ENCODE results near the gene SPPL2A. TPM values are rescaled to one million over a fixed set of nuclear protein-coding genes. Genes with fewer than 3 reads are reported as not detected.

Gene SPPL2A
- total RNA-seq, 3 donors from 2014 or later, result 84.6 to 162 (median 135) TPM

DNA sequence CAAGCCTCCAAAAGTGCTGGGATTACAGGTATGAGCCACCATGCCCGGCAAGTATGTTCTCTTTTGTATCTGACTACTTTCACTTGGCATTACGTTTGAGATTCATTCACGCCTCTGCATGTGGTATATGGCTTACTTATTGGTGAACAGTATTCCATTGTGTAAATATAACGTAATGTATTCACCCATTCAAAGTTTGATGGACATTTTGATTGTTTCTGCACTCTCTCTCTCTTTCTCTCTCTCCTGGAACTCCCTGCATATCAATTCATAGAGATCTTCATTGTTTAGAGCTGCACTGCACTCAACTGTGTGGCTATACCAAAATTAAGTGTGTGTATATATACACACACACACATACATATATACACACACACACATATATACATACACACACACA lies 30.4 kb downstream of the SPPL2A start:
- H3K36me3 ChIP-seq, result no peaks in the 10 kb centered on the region
- no peaks in the 10 kb centered on the region for H3K4me1 ChIP-seq
- no peak overlapping the region for H3K4me3 ChIP-seq
- TF ChIP-seq, protein P1, sequence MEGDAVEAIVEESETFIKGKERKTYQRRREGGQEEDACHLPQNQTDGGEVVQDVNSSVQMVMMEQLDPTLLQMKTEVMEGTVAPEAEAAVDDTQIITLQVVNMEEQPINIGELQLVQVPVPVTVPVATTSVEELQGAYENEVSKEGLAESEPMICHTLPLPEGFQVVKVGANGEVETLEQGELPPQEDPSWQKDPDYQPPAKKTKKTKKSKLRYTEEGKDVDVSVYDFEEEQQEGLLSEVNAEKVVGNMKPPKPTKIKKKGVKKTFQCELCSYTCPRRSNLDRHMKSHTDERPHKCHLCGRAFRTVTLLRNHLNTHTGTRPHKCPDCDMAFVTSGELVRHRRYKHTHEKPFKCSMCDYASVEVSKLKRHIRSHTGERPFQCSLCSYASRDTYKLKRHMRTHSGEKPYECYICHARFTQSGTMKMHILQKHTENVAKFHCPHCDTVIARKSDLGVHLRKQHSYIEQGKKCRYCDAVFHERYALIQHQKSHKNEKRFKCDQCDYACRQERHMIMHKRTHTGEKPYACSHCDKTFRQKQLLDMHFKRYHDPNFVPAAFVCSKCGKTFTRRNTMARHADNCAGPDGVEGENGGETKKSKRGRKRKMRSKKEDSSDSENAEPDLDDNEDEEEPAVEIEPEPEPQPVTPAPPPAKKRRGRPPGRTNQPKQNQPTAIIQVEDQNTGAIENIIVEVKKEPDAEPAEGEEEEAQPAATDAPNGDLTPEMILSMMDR (IDR thresholded peaks at IDR 0.05), result no peak
- no peak for TF ChIP-seq POLR2AphosphoS5 (IDR thresholded peaks at IDR 0.05)
- no peak for TF ChIP-seq POLR2A (IDR thresholded peaks at IDR 0.05)
- DNase-seq (ENCODE audit: low spot score in 2 of 2), result no peak
- H3K9me3 ChIP-seq, result no peaks in the 10 kb centered on the region
- no peak overlapping the region for H3K27ac ChIP-seq
- intact Hi-C loops (cut with DNase I; ENCODE audit: low total_unique reads), result no loop called here
- no peaks in the 10 kb centered on the region for H3K27me3 ChIP-seq

DNA sequence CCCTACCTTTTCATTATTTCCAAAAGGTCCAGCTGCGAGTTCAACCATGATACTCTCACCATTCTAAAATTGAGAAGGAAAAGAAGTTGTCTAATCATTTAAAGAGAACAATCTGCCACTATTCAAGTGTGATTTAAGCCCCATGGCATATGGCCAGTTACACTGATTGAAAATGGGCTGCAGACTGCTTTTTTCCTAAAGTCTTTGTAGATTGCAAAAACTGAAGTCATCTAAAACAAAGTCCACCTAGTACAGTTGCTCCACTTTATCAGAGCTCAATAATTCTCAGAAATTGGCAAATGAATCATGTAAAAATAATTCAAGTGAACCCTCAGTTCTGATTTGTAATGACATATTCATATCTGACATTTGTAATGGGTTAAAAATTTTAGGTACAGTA lies 39.2 kb downstream of the SPPL2A start:
- intact Hi-C loops (cut with DNase I; ENCODE audit: low total_unique reads), result no loop called here
- H3K27ac ChIP-seq, result no peak overlapping the region
- no peak for DNase-seq (ENCODE audit: low spot score in 2 of 2)
- no peak overlapping the region for H3K4me3 ChIP-seq
- no peaks in the 10 kb centered on the region for H3K36me3 ChIP-seq
- H3K4me1 ChIP-seq, result no peaks in the 10 kb centered on the region
- no peaks in the 10 kb centered on the region for H3K9me3 ChIP-seq
- TF ChIP-seq, protein P1 (IDR thresholded peaks at IDR 0.05), result no peak
- TF ChIP-seq POLR2AphosphoS5 (IDR thresholded peaks at IDR 0.05) (no peak), POLR2A (IDR thresholded peaks at IDR 0.05) (no peak)
- H3K27me3 ChIP-seq, result no peaks in the 10 kb centered on the region

DNA sequence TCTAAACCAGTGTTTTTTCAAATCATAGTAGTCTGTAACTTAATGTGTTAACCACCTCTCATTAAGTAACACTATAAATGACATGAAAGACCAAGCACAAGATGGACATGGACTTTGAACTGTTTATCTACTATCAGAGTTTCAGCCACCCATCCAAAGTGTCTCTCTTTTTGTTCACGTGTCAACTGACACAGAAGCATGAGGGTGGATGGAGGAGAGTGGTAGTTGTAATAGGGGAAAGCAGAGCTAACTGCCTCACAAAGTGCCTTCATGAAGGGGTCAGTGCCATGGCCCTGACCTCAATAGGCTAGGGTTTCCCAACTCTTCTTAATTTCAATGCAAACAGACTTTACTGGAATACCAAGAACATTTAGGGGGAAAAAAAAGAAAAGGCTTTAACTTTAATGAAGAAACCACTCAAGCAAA lies 46.8 kb downstream of the SPPL2A start:
- Histone ChIP-seq H3K27ac (no peak overlapping the region), H3K4me3 (no peak overlapping the region), H3K27me3 (no peaks in the 10 kb centered on the region), H3K4me1 (no peaks in the 10 kb centered on the region), H3K9me3 (no peaks in the 10 kb centered on the region), H3K36me3 (no peaks in the 10 kb centered on the region)
- intact Hi-C loops (cut with DNase I; ENCODE audit: low total_unique reads), result no loop called here
- no peak for TF ChIP-seq POLR2A (IDR thresholded peaks at IDR 0.05)
- no peak for TF ChIP-seq POLR2AphosphoS5 (IDR thresholded peaks at IDR 0.05)
- TF ChIP-seq, protein P1 (IDR thresholded peaks at IDR 0.05), result no peak
- no peak for DNase-seq (ENCODE audit: low spot score in 2 of 2)

DNA sequence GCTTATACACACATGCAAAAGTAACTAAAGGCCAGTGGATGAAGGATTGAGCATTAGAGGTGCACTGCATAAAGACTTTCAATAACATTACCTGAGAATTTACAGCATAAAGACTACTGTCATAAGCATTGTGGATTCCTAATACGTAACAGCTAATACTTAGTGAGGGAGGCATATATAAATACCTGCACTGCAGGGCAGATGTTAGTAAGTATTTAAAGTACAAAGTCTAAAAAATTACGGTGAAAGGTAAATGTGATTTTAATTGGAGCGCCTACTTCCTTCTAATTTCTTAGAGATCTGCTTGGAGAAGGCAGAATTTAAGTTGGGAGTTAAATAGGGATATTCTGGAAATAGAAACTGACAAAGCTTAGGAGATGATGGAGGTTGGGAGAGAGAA lies 53.5 kb downstream of the SPPL2A start:
- intact Hi-C loops (cut with DNase I; ENCODE audit: low total_unique reads), result no loop called here
- Histone ChIP-seq H3K9me3 (no peaks in the 10 kb centered on the region), H3K27ac (no peak overlapping the region), H3K27me3 (no peaks in the 10 kb centered on the region), H3K4me1 (no peaks in the 10 kb centered on the region), H3K4me3 (no peak overlapping the region), H3K36me3 (peaks cover 5% of the 10 kb centered on the region)
- TF ChIP-seq POLR2AphosphoS5 (IDR thresholded peaks at IDR 0.05), result no peak
- TF ChIP-seq POLR2A (IDR thresholded peaks at IDR 0.05), result no peak
- TF ChIP-seq, protein P1 (IDR thresholded peaks at IDR 0.05), result no peak
- no peak for DNase-seq (ENCODE audit: low spot score in 2 of 2)

DNA sequence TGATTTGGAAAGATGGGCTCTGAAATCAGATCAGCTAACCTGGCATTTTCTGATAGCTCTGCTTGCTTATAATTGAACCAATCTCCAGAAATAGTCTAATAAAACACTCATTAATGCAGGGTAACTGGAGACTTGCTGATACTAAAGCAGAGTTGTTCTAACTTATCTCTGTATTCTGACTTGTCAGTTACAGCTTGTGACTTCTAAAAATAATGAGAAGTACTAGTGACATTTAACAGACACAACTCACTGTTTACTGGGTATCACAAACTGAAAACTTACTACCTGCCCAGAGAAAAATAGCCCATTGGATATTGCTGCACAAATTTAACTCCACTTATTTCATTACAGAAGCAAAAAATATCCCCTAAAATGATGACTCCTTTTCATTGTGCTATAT lies 54.9 kb downstream of the SPPL2A start:
- TF ChIP-seq POLR2A (IDR thresholded peaks at IDR 0.05) (no peak), POLR2AphosphoS5 (IDR thresholded peaks at IDR 0.05) (no peak)
- TF ChIP-seq, protein P1 (IDR thresholded peaks at IDR 0.05), result no peak
- no peaks in the 10 kb centered on the region for H3K9me3 ChIP-seq
- no peaks in the 10 kb centered on the region for H3K4me1 ChIP-seq
- intact Hi-C loops (cut with DNase I; ENCODE audit: low total_unique reads), result no loop called here
- no peaks in the 10 kb centered on the region for H3K27me3 ChIP-seq
- no peak overlapping the region for H3K27ac ChIP-seq
- peaks cover 5% of the 10 kb centered on the region for H3K36me3 ChIP-seq
- H3K4me3 ChIP-seq, result no peak overlapping the region
- no peak for DNase-seq (ENCODE audit: low spot score in 2 of 2)
